NB4 (cell line): ENCODE data around the gene GXYLT2.

Experiments used
- MYC ChIP-seq: IDR thresholded peaks from 2 replicates; pipeline ENCODE4 v1.6.1; 2011; ENCODE audit warnings: low read depth, low read length
- POLR2A ChIP-seq: IDR thresholded peaks from 2 replicates; pipeline ENCODE4 v1.6.1; 2011; ENCODE audit warnings: mild to moderate bottlenecking; ENCODE audit not compliant: insufficient read length; ENCODE audit errors: extremely low read depth
- TF ChIP-seq, protein P1 (sequence below): IDR thresholded peaks from one replicate; pipeline ENCODE4 v1.5.1; 2012; ENCODE audit warnings: low read depth, low read length

DNA sequence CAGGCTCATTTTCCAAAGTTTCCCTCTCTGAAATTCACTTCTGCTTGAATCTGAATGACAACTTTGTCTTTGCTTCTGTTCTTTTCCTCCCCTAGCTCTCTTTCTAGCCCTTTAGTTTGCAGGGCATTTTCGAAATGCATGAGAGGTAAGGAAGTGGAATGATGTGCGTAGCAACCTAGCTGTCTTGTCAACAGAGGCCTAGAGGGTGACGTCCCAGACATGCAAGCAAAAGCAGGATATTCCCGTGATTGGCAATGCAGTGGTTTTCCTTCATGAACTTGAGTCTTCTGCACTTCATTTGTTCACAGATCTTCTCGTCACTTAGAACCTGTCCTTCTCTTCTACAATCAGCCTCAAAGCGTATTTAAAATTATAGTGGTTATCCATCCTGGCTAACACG is 56.9 kb downstream of the GXYLT2 start:
- TF ChIP-seq, protein P1, sequence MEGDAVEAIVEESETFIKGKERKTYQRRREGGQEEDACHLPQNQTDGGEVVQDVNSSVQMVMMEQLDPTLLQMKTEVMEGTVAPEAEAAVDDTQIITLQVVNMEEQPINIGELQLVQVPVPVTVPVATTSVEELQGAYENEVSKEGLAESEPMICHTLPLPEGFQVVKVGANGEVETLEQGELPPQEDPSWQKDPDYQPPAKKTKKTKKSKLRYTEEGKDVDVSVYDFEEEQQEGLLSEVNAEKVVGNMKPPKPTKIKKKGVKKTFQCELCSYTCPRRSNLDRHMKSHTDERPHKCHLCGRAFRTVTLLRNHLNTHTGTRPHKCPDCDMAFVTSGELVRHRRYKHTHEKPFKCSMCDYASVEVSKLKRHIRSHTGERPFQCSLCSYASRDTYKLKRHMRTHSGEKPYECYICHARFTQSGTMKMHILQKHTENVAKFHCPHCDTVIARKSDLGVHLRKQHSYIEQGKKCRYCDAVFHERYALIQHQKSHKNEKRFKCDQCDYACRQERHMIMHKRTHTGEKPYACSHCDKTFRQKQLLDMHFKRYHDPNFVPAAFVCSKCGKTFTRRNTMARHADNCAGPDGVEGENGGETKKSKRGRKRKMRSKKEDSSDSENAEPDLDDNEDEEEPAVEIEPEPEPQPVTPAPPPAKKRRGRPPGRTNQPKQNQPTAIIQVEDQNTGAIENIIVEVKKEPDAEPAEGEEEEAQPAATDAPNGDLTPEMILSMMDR, result no peak
- TF ChIP-seq POLR2A, result no peak
- TF ChIP-seq MYC, result no peak
